Ovary (tissue), 10 donors: ENCODE measurements around the gene GPS1. TPM values are rescaled to one million over a fixed set of nuclear protein-coding genes. Genes with fewer than 3 reads are reported as not detected.
A peak's percentile ranks its signal among the peaks of the same experiment; 100 is the strongest.

ENCODE experiments used
- DNase-seq, 5 donors: peaks; one replicate each; pipeline ENCODE4 v3.0.0-alpha.2; 2019 to 2020
- H3K27ac ChIP-seq, 2 donors: fragments of 200-600 bp; one replicate each; pipeline versions ENCODE4 v1.5.1 to v1.8.0; 2019 to 2022
- H3K27me3 ChIP-seq: fragments of 200-600 bp; one replicate; pipeline ENCODE4 v1.8.0; 2022
- H3K36me3 ChIP-seq: fragments of 200-600 bp; sonication (generic); one replicate; pipeline ENCODE4 v1.5.1; 2019
- H3K4me1 ChIP-seq: one replicate; pipeline ENCODE4 v1.8.1; 2013; ENCODE audit warnings: mild to moderate bottlenecking, moderate library complexity; ENCODE audit not compliant: insufficient read depth
- H3K4me3 ChIP-seq: fragments of 200-600 bp; sonication (generic); one replicate; pipeline ENCODE4 v1.5.1; 2017
- H3K9me3 ChIP-seq, 2 donors: fragments of 200-600 bp in 1 of 2; sonication (generic) in 1 of 2; one replicate each; pipeline versions ENCODE4 v1.5.1 to v1.8.1; 2013 to 2019; ENCODE audit warnings: mild to moderate bottlenecking in 1 of 2, moderate library complexity in 1 of 2
- CTCF ChIP-seq, 3 donors: fragments of 450-650 bp in 2 of 3; fragments of 200-600 bp in 1 of 3; IDR thresholded peaks; one replicate each; pipeline versions ENCODE4 v1.5.1 to v1.8.0; 2016 to 2022; ENCODE audit warnings: antibody characterized with exemption in 3 of 3, mild to moderate bottlenecking in 1 of 3
- EP300 ChIP-seq: sonication (generic); formaldehyde crosslinking; IDR thresholded peaks from one replicate; pipeline ENCODE4 v1.6.1; 2017; ENCODE audit warnings: antibody characterized with exemption
- POLR2A ChIP-seq: fragments of 450-650 bp; IDR thresholded peaks from one replicate; pipeline ENCODE4 v1.6.1; 2017; ENCODE audit warnings: antibody characterized with exemption, mild to moderate bottlenecking, moderate library complexity
- WGBS, 3 donors: extraction: QIAGEN DNeasy Blood & Tissue Kit in 1 of 3; methylation state at CpG; one replicate each; pipeline versions ENCODE4 v1.1.5 to v1.1.7; 2013 to 2017; 5-methylcytosine and 5-hydroxymethylcytosine counted together
- intact Hi-C, 4 donors: fragments of 100-400 bp; cut with DNase I; formaldehyde crosslinking; loops; one replicate each; pipeline versions ENCODE4 v1.11.0 to v1.15.1; 2022 to 2023
- long read RNA-seq, 3 donors: library from polyadenylated mRNA in 2 of 3; unstranded in 2 of 3; transcript quantifications; one replicate each; pipeline ENCODE4 v2.0.0 and lab custom pipeline, GENCODE V29; 2021 to 2026
- polyA plus RNA-seq, 2 donors: library from polyadenylated mRNA; stranded (reverse); fragments of 200-250 nt in 1 of 2; fragments of 350-450 nt in 1 of 2; fragmentation: Illumina TruSeq in 1 of 2; extraction: RNeasy Lipid Tissue Mini Kit (QIAGEN cat#74804) in 1 of 2; gene quantifications; one replicate each; pipeline ENCODE4 v1.2.3, GENCODE V29; 2013 to 2014
- total RNA-seq, 7 donors: library from RNA; depleted of rRNA in 2 of 7; stranded (reverse); fragments of >200 nt in 2 of 7; fragmentation: NEBNext Ultra II Directional in 3 of 7; extraction: Animal tissue kit (Norgen Biotek cat#: 25700) in 3 of 7; gene quantifications; one replicate each; pipeline versions ENCODE4 v1.1.0 to v1.2.4, GENCODE V29; 2016 to 2023
- donor health status: DM: no; HTN: no; CAD: no; lungs with moderate emphysema.
- donor health status: DM: no; HTN: no; CAD: no.
- donor health status: Bipolar disorder and iron deficiency.
- donor health status: DM: yes; HTN: yes; CAD: no.
- donor health status: DM: no; HTN: no; CAD: no.
- donor health status: DM: yes; HTN: yes; CAD: no.

The GPS1 gene
- total RNA-seq (10 to 100 TPM; 48.8 to 96.2 (median 80.1) TPM), polyA plus RNA-seq (10 to 100 TPM; 12.4 to 77.8 TPM)
- long read RNA-seq, donor 1, transcript GPS1-208 (13 exons, 1,874 nt): major isoform, 540 of 948 reads
- long read RNA-seq, donor 1, transcript GPS1-202 (14 exons, 1,949 nt): minor isoform, 23 of 948 reads
- long read RNA-seq, donor 1, transcript GPS1-226 (13 exons, 1,839 nt): minor isoform, 100 of 948 reads
- long read RNA-seq, donor 1, transcript GPS1-201 (13 exons, 1,842 nt): minor isoform, 113 of 948 reads
- long read RNA-seq, donor 1, partial matches to known transcripts: 36 of 948 reads
- long read RNA-seq, donor 1, other reads (novel, unspliced or antisense): 111 of 948 reads
- long read RNA-seq, donor 2, transcript GPS1-208 (13 exons, 1,874 nt): major isoform, 13 of 149 reads
- long read RNA-seq, donor 2, partial matches to known transcripts: 102 of 149 reads
- long read RNA-seq, donor 2, other reads (novel, unspliced or antisense): 23 of 149 reads
- long read RNA-seq, donor 3, transcript GPS1-208 (13 exons, 1,874 nt): major isoform, 122 of 278 reads
- long read RNA-seq, donor 3, transcript GPS1-204 (13 exons, 2,276 nt): minor isoform, 5 of 278 reads
- long read RNA-seq, donor 3, transcript GPS1-226 (13 exons, 1,839 nt): minor isoform, 29 of 278 reads
- long read RNA-seq, donor 3, transcript GPS1-201 (13 exons, 1,842 nt): minor isoform, 16 of 278 reads
- long read RNA-seq, donor 3, partial matches to known transcripts: 61 of 278 reads
- long read RNA-seq, donor 3, other reads (novel, unspliced or antisense): 41 of 278 reads

GRCh38 chr17:82051776-82052637 is at the start of gene GPS1, which contains the start of gene RFNG:
Gene GPS1, plus strand, starts transcription at chr17:82051898. Its CDS starts 34 bp downstream, at chr17:82051932.
Gene RFNG, minus strand, starts transcription at chr17:82051811. Its CDS starts 45 bp downstream, at chr17:82051766.
- H3K4me1 ChIP-seq: peaks cover 9% of the 10 kb centered on the region
- H3K36me3 ChIP-seq: no peaks in the 10 kb centered on the region
- intact Hi-C loops: loop anchor here in 1 of 4 donors (10.0 kb wide), 1 partner anchor 57 kb away; no protein-coding TSS in a partner anchor
- no peak for TF ChIP-seq POLR2A
- TF ChIP-seq EP300: no peak
- TF ChIP-seq CTCF (IDR thresholded peaks at IDR 0.05): no peak
- H3K27ac ChIP-seq: peak within 1 kb of the TSS; percentile 36 to 75
- no peaks in the 10 kb centered on the region for H3K27me3 ChIP-seq
- peak within 1 kb of the TSS; percentile 59 for H3K4me3 ChIP-seq
- DNase-seq: peak; percentile 71 to 85 (median 79)
- 0 to 1% (median 0%) methylated on average over 44 to 93 of the region's 94 CpGs for WGBS, 3 donors
- H3K9me3 ChIP-seq: no peaks in the 10 kb centered on the region

GRCh38 chr17:82003411-82004381 is 48.0 kb upstream of the GPS1 start:
- Histone ChIP-seq H3K36me3 (no peaks in the 10 kb centered on the region), H3K27ac (no peak overlapping the region), H3K9me3 (no peaks in the 10 kb centered on the region), H3K27me3 (no peaks in the 10 kb centered on the region), H3K4me1 (peaks cover 7% of the 10 kb centered on the region), H3K4me3 (no peak overlapping the region)
- no peak for TF ChIP-seq CTCF (IDR thresholded peaks at IDR 0.05)
- no peak for TF ChIP-seq EP300
- no peak for TF ChIP-seq POLR2A
- DNase-seq: peak; percentile 68 to 80 (median 79)
- intact Hi-C loops: loop anchor here in 1 of 4 donors (5.0 kb wide), 1 partner anchor 41 kb away; the partner anchor contains the start of gene NOTUM
- 19 to 27% (median 23%) methylated on average over 42 to 53 of the region's 53 CpGs for WGBS, 3 donors

GRCh38 chr17:82004517-82005455 is 46.9 kb upstream of the GPS1 start:
- no peak for DNase-seq
- H3K4me3 ChIP-seq: no peak overlapping the region
- no peaks in the 10 kb centered on the region for H3K9me3 ChIP-seq
- H3K4me1 ChIP-seq: peaks cover 7% of the 10 kb centered on the region
- intact Hi-C loops: loop anchor here in 1 of 4 donors (5.0 kb wide), 1 partner anchor 42 kb away; the partner anchor contains the start of gene NOTUM
- WGBS, 3 donors: 91 to 94% (median 92%) methylated on average over 39 to 41 of the region's 41 CpGs
- no peaks in the 10 kb centered on the region for H3K27me3 ChIP-seq
- H3K27ac ChIP-seq: no peak overlapping the region
- no peaks in the 10 kb centered on the region for H3K36me3 ChIP-seq
- TF ChIP-seq EP300 (no peak), CTCF (IDR thresholded peaks at IDR 0.05) (no peak), POLR2A (no peak)
